Aorta (tissue), 5 donors: Measurements from ENCODE around the gene SLC30A5. TPM values are rescaled to one million over a fixed set of nuclear protein-coding genes. Genes with fewer than 3 reads are reported as not detected.

Source experiments
- ATAC-seq: fragments of 200-7000 bp; cut with Tn5 transposase; one replicate; pipeline ENCODE4 v1.9.1; 2022; ENCODE audit warnings: moderate library complexity; ENCODE audit not compliant: low FRiP score
- DNase-seq, 2 donors: peaks; one replicate each; pipeline ENCODE4 v3.0.0-alpha.2; 2020
- H3K27ac ChIP-seq, 2 donors: one replicate each; pipeline ENCODE4 v1.5.1; 2013; ENCODE audit warnings: low read length in 2 of 2, mild to moderate bottlenecking in 2 of 2, moderate library complexity in 2 of 2, control low read depth in 1 of 2, inconsistent platforms in 1 of 2, low read depth in 1 of 2
- H3K27me3 ChIP-seq, 2 donors: one replicate each; pipeline ENCODE4 v1.6.1; 2013; ENCODE audit warnings: control low read depth in 1 of 2, low read length in 1 of 2, mild to moderate bottlenecking in 1 of 2, moderate library complexity in 1 of 2; ENCODE audit not compliant: insufficient read depth in 2 of 2, control insufficient read depth in 1 of 2
- H3K36me3 ChIP-seq, 2 donors: one replicate each; pipeline ENCODE4 v1.6.1; 2013; ENCODE audit warnings: control low read depth in 1 of 2, low read length in 1 of 2, mild to moderate bottlenecking in 1 of 2; ENCODE audit not compliant: insufficient read depth in 2 of 2, control insufficient read depth in 1 of 2
- H3K4me1 ChIP-seq, 2 donors: one replicate each; pipeline ENCODE4 v1.6.1; 2013; ENCODE audit warnings: low read length in 2 of 2, control low read depth in 1 of 2, mild to moderate bottlenecking in 1 of 2, moderate library complexity in 1 of 2; ENCODE audit not compliant: insufficient read depth in 2 of 2, control insufficient read depth in 1 of 2
- H3K4me3 ChIP-seq, 2 donors: one replicate each; pipeline ENCODE4 v1.5.1; 2013; ENCODE audit warnings: low read length in 2 of 2, control low read depth in 1 of 2, mild to moderate bottlenecking in 1 of 2
- H3K9me3 ChIP-seq: one replicate; pipeline ENCODE4 v1.6.1; 2013; ENCODE audit warnings: mild to moderate bottlenecking, low read length; ENCODE audit not compliant: control insufficient read depth
- WGBS, 2 donors: extraction: QIAGEN DNeasy Blood & Tissue Kit; methylation state at CpG; one replicate each; pipeline ENCODE4 v1.1.7; 2013; 5-methylcytosine and 5-hydroxymethylcytosine counted together
- intact Hi-C, 2 donors: fragments of 100-400 bp; cut with DNase I; formaldehyde crosslinking; loops; one replicate each; pipeline versions ENCODE4 v1.14.2 to v1.15.0; 2022
- polyA plus RNA-seq, 2 donors: library from polyadenylated mRNA; stranded (reverse); fragments of 200-250 nt; gene quantifications; one replicate each; pipeline ENCODE4 v1.2.3, GENCODE V29; 2013
- total RNA-seq, 2 donors: library from RNA; stranded (reverse); fragmentation: NEBNext Ultra II Directional; extraction: Animal tissue kit (Norgen Biotek cat#: 25700); gene quantifications; one replicate each; pipeline ENCODE4 v1.2.1, GENCODE V29; 2021
- donor health status: healthy with polysubstance abuse.
- donor health status: Bipolar disorder and iron deficiency.
- donor health status: DM: no; HTN: no; CAD: no.
- donor health status: DM: no; HTN: no; CAD: no.
- donor health status: DM: yes; HTN: yes; CAD: no.

The SLC30A5 gene
- total and polyA plus RNA-seq, 4 donors, result 23.5 to 43.9 (median 36.5) TPM

GRCh38 chr5:69166686-69167492 lies 73.1 kb downstream of the SLC30A5 start, which contains the start of gene CCNB1:
CCNB1 (plus strand) TSS chr5:69167150; CDS start chr5:69167263, 113 bp downstream.
- Histone ChIP-seq H3K4me1 (no peaks in the 10 kb centered on the region), H3K4me3 (peak within 1 kb of the TSS; percentile 40 to 59), H3K36me3 (no peaks in the 10 kb centered on the region), H3K27ac (no peak within 1 kb of the TSS), H3K9me3 (no peaks in the 10 kb centered on the region), H3K27me3 (no peaks in the 10 kb centered on the region)
- 1% methylated on average over 50 of the region's 50 CpGs for WGBS, 2 donors
- DNase-seq, result peak; percentile 99
- peak; percentile 100 for ATAC-seq
- intact Hi-C loops, result loop anchor here in 1 of 2 donors (10.0 kb wide), 2 partner anchors 48 to 168 kb away; partner anchors contain the start of gene CCDC125

GRCh38 chr5:69167493-69167855 lies 73.7 kb downstream of the SLC30A5 start:
- no peak for ATAC-seq
- WGBS, 2 donors, result 0 to 1% methylated on average over 11 of the region's 11 CpGs
- Histone ChIP-seq H3K9me3 (no peaks in the 10 kb centered on the region), H3K27me3 (no peaks in the 10 kb centered on the region), H3K4me1 (no peaks in the 10 kb centered on the region), H3K4me3 (peak overlapping the region; percentile 6 to 40), H3K27ac (no peak overlapping the region), H3K36me3 (no peaks in the 10 kb centered on the region)
- no peak for DNase-seq
- intact Hi-C loops, result loop anchor here in 1 of 2 donors (10.0 kb wide), 2 partner anchors 47 to 167 kb away; partner anchors contain the start of gene CCDC125

- no peaks in the 10 kb centered on the region for H3K4me1 ChIP-seq
- no peak overlapping the region for H3K4me3 ChIP-seq
- WGBS, 2 donors, result 27 to 30% methylated on average over 8 of the region's 8 CpGs
- no peaks in the 10 kb centered on the region for H3K36me3 ChIP-seq
- no peak for ATAC-seq
- no peaks in the 10 kb centered on the region for H3K9me3 ChIP-seq
- intact Hi-C loops, result loop anchor here in 1 of 2 donors (10.0 kb wide), 2 partner anchors 47 to 167 kb away; partner anchors contain the start of gene CCDC125
- H3K27me3 ChIP-seq, result no peaks in the 10 kb centered on the region
- DNase-seq, result no peak
- no peak overlapping the region for H3K27ac ChIP-seq
Measured at GRCh38 chr5:69167929-69168328, 74.1 kb downstream of the SLC30A5 start.

- H3K27ac ChIP-seq, result no peak overlapping the region
- H3K36me3 ChIP-seq, result no peaks in the 10 kb centered on the region
- no peaks in the 10 kb centered on the region for H3K9me3 ChIP-seq
- H3K4me1 ChIP-seq, result no peaks in the 10 kb centered on the region
- 95 to 96% methylated on average over 1 of the region's 1 CpG for whole genome bisulfite sequencing, 2 donors
- intact Hi-C loops, result no loop called here
- H3K4me3 ChIP-seq, result no peak overlapping the region
- no peaks in the 10 kb centered on the region for H3K27me3 ChIP-seq
- ATAC-seq (no peak), DNase-seq (no peak)
Measured at GRCh38 chr5:69170495-69170894, 76.7 kb downstream of the SLC30A5 start.

GRCh38 chr5:69170969-69171368 lies 77.2 kb downstream of the SLC30A5 start:
- H3K9me3 ChIP-seq, result no peaks in the 10 kb centered on the region
- no peaks in the 10 kb centered on the region for H3K27me3 ChIP-seq
- H3K36me3 ChIP-seq, result no peaks in the 10 kb centered on the region
- 94 to 99% methylated on average over 3 of the region's 3 CpGs for WGBS, 2 donors
- ATAC-seq, result no peak
- H3K27ac ChIP-seq, result no peak overlapping the region
- H3K4me1 ChIP-seq, result no peaks in the 10 kb centered on the region
- H3K4me3 ChIP-seq, result no peak overlapping the region
- no peak for DNase-seq
- intact Hi-C loops, result no loop called here

Other genes with a start within 250 kb of the SLC30A5 start
- 1 to 10 TPM; 1.5 to 4.6 TPM for gene CCNB1, start 73.1 kb downstream of the SLC30A5 start, total RNA-seq
- gene CCNB1, start 73.1 kb downstream of the SLC30A5 start, polyA plus RNA-seq, result 1 to 10 TPM; 1.6 to 2.0 TPM
- 1 to 10 TPM; 2.2 to 2.3 TPM for gene CENPH, start 95.6 kb downstream of the SLC30A5 start, total RNA-seq
- 1 to 10 TPM in 1 of 2 donors, under 1 TPM in 1; 0.38 to 3.3 TPM for gene CENPH, start 95.6 kb downstream of the SLC30A5 start, polyA plus RNA-seq
- 10 to 100 TPM; 22.0 to 22.7 TPM for gene CDK7, start 140.9 kb downstream of the SLC30A5 start, total RNA-seq
- gene CDK7, start 140.9 kb downstream of the SLC30A5 start, polyA plus RNA-seq, result 10 to 100 TPM; 15.8 to 23.9 TPM
- gene CCDC125, start 238.8 kb downstream of the SLC30A5 start, total RNA-seq, result 1 to 10 TPM; 5.7 to 6.9 TPM
- 1 to 10 TPM; 3.9 to 6.5 TPM for gene CCDC125, start 238.8 kb downstream of the SLC30A5 start, polyA plus RNA-seq